Measurements from ENCODE around the gene OOEP.

OOEP gene

DNA sequence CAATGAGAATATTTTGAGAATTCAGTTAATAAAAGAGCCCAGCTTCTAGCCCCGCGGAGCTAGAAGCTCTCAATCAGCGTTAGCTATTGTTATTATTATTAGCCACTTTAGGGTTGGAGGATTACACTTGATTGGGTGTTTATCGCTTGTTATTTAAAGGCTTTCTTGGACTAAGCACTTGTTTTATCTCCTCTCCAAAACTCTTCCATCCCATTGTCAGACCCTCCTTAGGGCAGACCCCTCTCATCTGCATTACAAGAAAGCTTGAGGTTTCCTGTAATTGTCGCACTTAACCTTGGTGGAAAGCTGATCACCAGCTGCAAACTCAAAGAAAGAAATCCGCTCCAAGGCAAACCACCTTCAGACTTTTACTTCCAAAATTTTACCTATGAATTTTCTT is 20.4 kb downstream of the OOEP start:
- H3K36me3 Mint-ChIP-seq: no peaks in the 10 kb centered on the region
- H3K27ac Mint-ChIP-seq: no peak overlapping the region
- ATAC-seq (replicated peaks) (no peak), DNase-seq (no peak)
- H3K9me3 Mint-ChIP-seq: no peaks in the 10 kb centered on the region
- H3K27me3 Mint-ChIP-seq: peaks cover 33 to 49% of the 10 kb centered on the region in 2 donors
- no peaks in the 10 kb centered on the region for H3K4me1 Mint-ChIP-seq
- no peak overlapping the region for H3K4me3 Mint-ChIP-seq

DNA sequence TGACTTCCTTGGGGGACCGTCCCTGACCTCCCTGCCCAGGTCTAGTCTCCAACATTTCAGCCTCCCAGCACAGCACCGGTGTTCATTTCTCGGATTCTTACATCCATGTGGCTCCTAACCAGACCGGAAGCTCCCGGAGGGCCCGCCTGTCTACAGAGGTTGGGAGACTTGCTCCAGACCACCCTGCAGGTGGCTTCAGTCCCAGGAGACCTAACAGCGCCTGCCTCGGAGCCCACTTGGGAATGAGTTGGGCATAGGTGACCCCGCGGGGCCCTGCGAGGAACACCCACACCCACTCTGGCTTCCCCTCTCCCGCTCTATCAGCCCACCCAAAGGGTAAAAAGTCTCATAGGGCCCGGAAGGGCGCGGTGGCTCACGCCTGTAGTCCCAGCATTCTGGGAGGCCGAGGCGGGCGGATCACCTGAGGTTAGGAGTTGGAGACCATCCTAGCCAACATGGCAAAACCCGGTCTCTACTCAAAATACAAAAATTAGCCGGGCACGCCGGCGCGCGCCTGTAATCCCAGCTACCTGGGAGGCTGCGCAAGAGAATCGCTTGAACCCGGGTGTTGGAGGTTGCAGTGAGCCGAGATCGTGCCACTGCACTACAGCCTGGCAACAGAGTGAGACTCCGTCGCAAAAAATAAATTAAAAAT is 21.0 kb downstream of the OOEP start:
- Mint-ChIP-seq H3K9me3 (no peaks in the 10 kb centered on the region), H3K27me3 (peaks cover 33 to 48% of the 10 kb centered on the region in 2 donors), H3K27ac (no peak overlapping the region), H3K4me1 (no peaks in the 10 kb centered on the region), H3K36me3 (no peaks in the 10 kb centered on the region), H3K4me3 (no peak overlapping the region)
- DNase-seq (no peak), ATAC-seq (replicated peaks) (no peak)

DNA sequence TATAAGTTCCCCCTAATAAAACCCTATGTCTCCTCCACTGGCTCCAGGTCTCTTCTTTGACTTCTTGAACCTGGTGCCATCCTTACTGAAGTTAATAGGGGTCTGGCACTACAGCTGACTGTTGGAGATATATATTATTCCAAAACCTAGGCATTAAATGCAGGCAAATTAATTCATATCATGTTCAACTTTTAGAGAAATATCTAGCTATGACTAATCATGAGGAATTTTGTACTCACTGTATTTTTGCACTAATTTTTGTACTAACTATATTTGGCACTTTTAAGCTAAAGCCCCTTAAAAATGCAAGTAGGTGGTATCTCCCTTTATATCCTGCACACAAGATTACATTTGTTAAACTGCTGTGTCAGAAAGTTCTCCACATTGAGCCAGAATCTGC is 26.5 kb downstream of the OOEP start:
- DNase-seq (no peak), ATAC-seq (replicated peaks) (no peak)
- H3K4me1 Mint-ChIP-seq: no peaks in the 10 kb centered on the region
- H3K36me3 Mint-ChIP-seq: no peaks in the 10 kb centered on the region
- H3K4me3 Mint-ChIP-seq: no peak overlapping the region
- H3K27ac Mint-ChIP-seq: no peak overlapping the region
- no peaks in the 10 kb centered on the region for H3K9me3 Mint-ChIP-seq
- peaks cover 10 to 14% of the 10 kb centered on the region in 2 donors for H3K27me3 Mint-ChIP-seq

DNA sequence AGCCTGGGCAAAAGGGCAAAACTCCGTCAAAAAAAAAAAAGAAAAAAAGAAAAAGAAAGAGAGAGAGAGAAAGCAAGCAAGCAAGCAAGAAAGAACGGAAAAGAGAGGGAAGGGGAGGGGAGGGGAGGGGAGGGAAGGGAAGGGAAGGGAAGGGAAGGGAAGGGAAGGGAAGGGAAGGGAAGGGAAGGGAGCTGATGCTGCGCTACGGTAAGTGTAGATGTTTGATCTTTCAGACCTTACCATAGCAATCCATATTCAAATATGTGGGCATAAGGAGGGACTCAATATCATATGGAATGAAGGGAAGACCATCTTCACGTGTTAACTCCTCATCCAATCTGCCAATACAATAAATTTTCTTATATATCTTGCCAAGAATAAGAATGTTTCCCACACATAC is 27.5 kb downstream of the OOEP start:
- no peak for DNase-seq
- no peak for ATAC-seq (replicated peaks)
- Mint-ChIP-seq H3K4me1 (no peaks in the 10 kb centered on the region), H3K27ac (no peak overlapping the region), H3K4me3 (no peak overlapping the region), H3K9me3 (no peaks in the 10 kb centered on the region), H3K27me3 (peaks cover 6 to 10% of the 10 kb centered on the region in 2 donors), H3K36me3 (no peaks in the 10 kb centered on the region)

DNA sequence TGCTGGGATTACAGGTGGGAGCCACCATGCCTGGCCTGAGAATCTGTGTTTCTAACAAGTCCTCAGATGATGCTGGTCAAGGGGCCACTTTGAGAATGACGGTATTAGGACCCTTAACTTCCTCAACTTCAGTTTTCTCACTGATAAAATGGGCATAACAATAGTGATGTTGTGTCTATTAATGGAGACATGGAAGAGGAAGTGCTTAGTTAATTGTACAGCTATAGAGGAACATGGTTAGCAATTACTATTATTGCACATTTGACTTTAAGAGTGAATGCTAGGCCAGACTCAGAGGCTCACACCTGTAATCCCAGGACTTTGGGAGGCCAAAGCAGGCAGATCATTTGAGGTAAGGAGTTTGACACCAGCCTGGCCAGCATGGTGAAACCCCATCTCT is 28.4 kb downstream of the OOEP start:
- Mint-ChIP-seq H3K27me3 (peaks cover 0 to 6% of the 10 kb centered on the region in 2 donors), H3K4me1 (no peaks in the 10 kb centered on the region), H3K36me3 (no peaks in the 10 kb centered on the region), H3K4me3 (no peak overlapping the region), H3K9me3 (no peaks in the 10 kb centered on the region), H3K27ac (no peak overlapping the region)
- ATAC-seq (replicated peaks) (no peak), DNase-seq (no peak)

DNA sequence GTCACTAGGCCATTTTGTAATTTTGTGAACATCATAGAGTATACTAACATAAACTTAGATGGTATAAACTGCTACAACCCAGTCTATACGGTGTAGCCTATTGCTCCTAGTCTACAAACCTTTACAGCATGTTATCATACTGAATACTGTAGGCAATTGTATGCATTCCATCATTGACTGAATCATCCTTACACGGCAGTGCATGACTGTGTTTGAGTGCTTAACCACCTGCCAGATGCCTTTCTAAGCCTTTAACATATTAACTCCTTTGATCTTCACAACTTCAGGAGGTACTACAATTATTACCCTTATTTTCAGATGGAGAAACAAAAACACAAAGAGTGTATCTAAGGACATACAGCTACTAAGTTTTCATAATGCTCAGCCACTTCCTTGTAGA is 29.6 kb downstream of the OOEP start:
- Mint-ChIP-seq H3K27me3 (peaks cover 0 to 6% of the 10 kb centered on the region in 2 donors), H3K27ac (no peak overlapping the region), H3K9me3 (no peaks in the 10 kb centered on the region), H3K4me3 (no peak overlapping the region), H3K4me1 (no peaks in the 10 kb centered on the region), H3K36me3 (no peaks in the 10 kb centered on the region)
- ATAC-seq (replicated peaks): no peak
- DNase-seq: no peak

DNA sequence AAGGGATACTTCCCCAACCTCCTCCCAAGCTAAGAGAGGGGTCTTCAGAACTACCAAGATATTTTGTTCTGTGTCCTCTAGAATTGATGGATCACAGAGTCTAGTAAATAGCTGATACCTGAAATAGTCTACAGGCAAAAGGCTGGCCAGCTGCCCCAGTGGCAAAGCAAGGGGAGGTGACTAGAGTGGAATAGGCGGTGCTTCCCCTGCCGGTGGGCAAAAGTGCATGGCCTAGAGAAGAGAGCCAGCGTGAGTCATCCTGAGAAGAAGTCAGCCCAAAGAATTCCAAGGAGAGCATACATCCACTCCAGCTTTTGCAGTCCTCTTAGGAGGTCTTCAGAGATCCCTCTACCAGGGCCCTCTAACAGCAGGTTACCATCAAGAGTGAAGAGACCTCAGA is 30.4 kb downstream of the OOEP start:
- ATAC-seq (replicated peaks) (peak in 1 of 2 donors; percentile 23), DNase-seq (no peak)
- no peak overlapping the region for H3K4me3 Mint-ChIP-seq
- H3K4me1 Mint-ChIP-seq: no peaks in the 10 kb centered on the region
- no peaks in the 10 kb centered on the region for H3K9me3 Mint-ChIP-seq
- H3K36me3 Mint-ChIP-seq: no peaks in the 10 kb centered on the region
- H3K27me3 Mint-ChIP-seq: peaks cover 0 to 6% of the 10 kb centered on the region in 2 donors
- H3K27ac Mint-ChIP-seq: no peak overlapping the region

DNA sequence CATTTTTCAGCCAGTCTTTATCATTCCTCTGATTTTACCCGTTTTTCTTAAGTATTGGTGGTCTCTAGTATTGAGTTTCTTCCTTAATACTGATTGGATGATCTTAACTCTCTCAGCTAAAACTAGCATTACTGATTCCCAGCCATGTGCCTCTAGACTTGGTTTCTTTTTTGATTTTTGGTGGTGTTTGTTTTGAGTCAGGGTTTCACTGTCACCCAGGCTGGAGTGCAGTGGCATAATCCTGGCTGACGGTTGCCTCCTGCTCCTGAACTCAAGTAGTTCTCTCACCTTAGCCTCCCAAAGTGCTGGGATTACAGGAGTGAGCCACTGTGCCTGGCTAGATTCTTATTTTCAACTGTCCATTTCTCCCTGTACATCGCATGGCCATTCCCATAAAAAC is 40.5 kb downstream of the OOEP start:
- Mint-ChIP-seq H3K9me3 (no peaks in the 10 kb centered on the region), H3K4me1 (no peaks in the 10 kb centered on the region), H3K36me3 (no peaks in the 10 kb centered on the region), H3K27me3 (peaks cover 18 to 19% of the 10 kb centered on the region in 2 donors), H3K4me3 (no peak overlapping the region), H3K27ac (no peak overlapping the region)
- ATAC-seq (replicated peaks): no peak
- no peak for DNase-seq

DNA sequence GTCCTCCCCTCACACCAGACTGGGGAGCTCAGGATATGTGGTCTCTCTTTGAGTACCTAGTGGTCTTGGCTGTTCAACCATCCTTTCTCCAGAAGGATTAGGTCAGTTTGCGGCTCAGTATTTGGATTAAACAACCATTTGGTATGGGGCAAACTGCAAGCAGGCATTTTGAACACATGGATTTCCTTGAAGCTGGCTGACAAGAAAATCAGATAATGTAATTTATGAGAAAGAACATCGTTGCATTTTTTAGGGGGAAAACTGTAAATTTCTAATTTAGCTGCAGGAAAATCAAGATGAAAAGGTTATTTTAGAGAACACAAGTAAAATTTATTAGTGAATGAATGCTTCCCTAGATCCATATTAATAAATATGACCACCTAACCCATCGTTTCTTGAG is 40.9 kb downstream of the OOEP start:
- no peak overlapping the region for H3K4me3 Mint-ChIP-seq
- no peaks in the 10 kb centered on the region for H3K36me3 Mint-ChIP-seq
- no peaks in the 10 kb centered on the region for H3K4me1 Mint-ChIP-seq
- no peak for DNase-seq
- no peaks in the 10 kb centered on the region for H3K9me3 Mint-ChIP-seq
- ATAC-seq (replicated peaks): no peak
- no peak overlapping the region for H3K27ac Mint-ChIP-seq
- peaks cover 18 to 19% of the 10 kb centered on the region in 2 donors for H3K27me3 Mint-ChIP-seq

DNA sequence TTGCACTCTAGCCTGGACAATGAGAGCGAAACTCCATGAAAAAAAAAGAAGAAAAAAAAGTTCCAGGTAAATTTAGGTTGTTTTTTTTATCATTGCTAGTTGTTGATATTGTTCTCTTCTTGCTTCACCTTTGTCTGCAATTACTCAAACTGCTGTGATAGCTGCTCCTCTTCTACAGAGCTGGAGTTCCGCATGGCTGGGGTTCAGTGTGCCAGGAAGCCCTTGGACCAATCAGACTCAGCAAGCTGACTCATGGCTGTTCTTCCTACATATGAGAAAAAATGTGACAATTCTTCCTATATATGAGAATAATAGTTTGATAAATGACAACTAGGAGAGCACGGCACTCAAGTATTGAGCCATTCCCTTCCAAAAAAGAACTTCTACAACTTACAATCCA is 44.0 kb downstream of the OOEP start:
- Mint-ChIP-seq H3K27me3 (peaks cover 0 to 19% of the 10 kb centered on the region in 2 donors), H3K4me1 (no peaks in the 10 kb centered on the region), H3K27ac (no peak overlapping the region), H3K4me3 (no peak overlapping the region), H3K9me3 (no peaks in the 10 kb centered on the region), H3K36me3 (no peaks in the 10 kb centered on the region)
- no peak for DNase-seq
- no peak for ATAC-seq (replicated peaks)

DNA sequence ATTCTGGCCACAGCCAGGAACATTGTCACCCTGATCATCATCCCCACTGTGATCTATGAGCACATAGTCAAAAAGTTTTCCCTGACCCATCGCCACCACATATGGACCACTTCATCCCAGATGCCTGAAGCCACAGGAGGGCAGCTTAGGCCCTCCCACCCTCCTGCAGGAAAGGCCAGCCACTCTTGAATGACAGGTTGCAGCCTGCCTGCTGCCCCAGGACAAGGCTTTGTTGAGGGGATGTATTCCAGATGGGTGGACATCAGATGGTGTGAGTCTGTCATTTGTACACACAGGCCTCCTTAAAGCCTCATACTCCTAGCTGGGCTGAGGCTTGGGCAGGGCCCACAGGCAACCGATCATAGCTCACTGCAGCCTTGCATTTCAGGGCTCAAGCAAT is 46.4 kb downstream of the OOEP start:
- no peak overlapping the region for H3K27ac Mint-ChIP-seq
- H3K4me1 Mint-ChIP-seq: no peaks in the 10 kb centered on the region
- no peaks in the 10 kb centered on the region for H3K36me3 Mint-ChIP-seq
- no peaks in the 10 kb centered on the region for H3K9me3 Mint-ChIP-seq
- DNase-seq (no peak), ATAC-seq (replicated peaks) (no peak)
- H3K27me3 Mint-ChIP-seq: peaks cover 0 to 6% of the 10 kb centered on the region in 2 donors
- no peak overlapping the region for H3K4me3 Mint-ChIP-seq

Data from stimulated activated naive B cell treated with anti-CD40 and anti-IgM and Interleukin-4, amounts not matched to agents 10 μg/mL and 1 μg/mL and 100 μg/mL, for 72 hours (primary cell).